GM12878 (cell line): ENCODE data around the gene TMEM181. TPM values are rescaled to one million over a fixed set of nuclear protein-coding genes. Genes with fewer than 3 reads are reported as not detected.

Experiments
- BACH1 ChIP-seq: fragments of 450-650 bp; IDR thresholded peaks from 2 replicates; pipeline ENCODE4 v1.6.1; 2017; ENCODE audit warnings: mild to moderate bottlenecking, borderline replicate concordance
- CBFB ChIP-seq: IDR thresholded peaks from 2 replicates; pipeline ENCODE4 v1.6.1; 2016; ENCODE audit warnings: antibody characterized with exemption, low read depth
- CBX5 ChIP-seq: sonication (generic); IDR thresholded peaks from 2 replicates; pipeline ENCODE4 v1.6.1; 2016; ENCODE audit warnings: low read depth, moderate library complexity, mild to moderate bottlenecking, inconsistent platforms
- CEBPZ ChIP-seq: fragments of 150-350 bp; IDR thresholded peaks from 2 replicates; pipeline ENCODE4 v1.6.1; 2016; ENCODE audit warnings: low read depth, low read length
- EP300 ChIP-seq, 2 experiments: fragments of 150-350 bp in 1 of 2; IDR thresholded peaks; 2 replicates each; pipeline ENCODE4 v1.6.1; 2011 to 2012; ENCODE audit warnings: low read depth in 2 of 2, low read length in 2 of 2, borderline replicate concordance in 1 of 2, improper control_type of control experiment in 1 of 2, inconsistent platforms in 1 of 2; ENCODE audit not compliant: control insufficient read depth in 1 of 2
- MEF2A ChIP-seq: IDR thresholded peaks from 2 replicates; pipeline ENCODE4 v1.6.1; 2011; ENCODE audit warnings: low read depth, mild to moderate bottlenecking, low read length, moderate library complexity; ENCODE audit not compliant: insufficient read depth
- MEF2B ChIP-seq: fragments of 450-650 bp; IDR thresholded peaks from 2 replicates; pipeline ENCODE4 v1.6.1; 2018; ENCODE audit warnings: mild to moderate bottlenecking, moderate library complexity; ENCODE audit not compliant: partially characterized antibody, poor library complexity, severe bottlenecking
- MTA3 ChIP-seq: IDR thresholded peaks from 2 replicates; pipeline ENCODE4 v1.6.1; 2012; ENCODE audit warnings: low read length, inconsistent platforms, borderline replicate concordance
- NFIC ChIP-seq: IDR thresholded peaks from 2 replicates; pipeline ENCODE4 v1.6.1; 2012; ENCODE audit warnings: low read depth, mild to moderate bottlenecking, inconsistent platforms, low read length, moderate library complexity
- RAD51 ChIP-seq: fragments of 450-650 bp; IDR thresholded peaks from 2 replicates; pipeline ENCODE4 v1.6.1; 2016; ENCODE audit warnings: moderate library complexity, mild to moderate bottlenecking, inconsistent platforms
- RCOR1 ChIP-seq: conservative IDR thresholded peaks from 2 replicates; pipeline ENCODE4 v1.6.1; 2012; ENCODE audit warnings: low read depth, low read length, improper control_type of control experiment
- SIN3A ChIP-seq: IDR thresholded peaks from 2 replicates; pipeline ENCODE4 v1.6.1; 2012; ENCODE audit warnings: low read depth, low read length, improper control_type of control experiment
- SIX5 ChIP-seq: IDR thresholded peaks from 2 replicates; pipeline ENCODE4 v1.6.1; 2011; ENCODE audit warnings: mild to moderate bottlenecking, low read depth, low read length, moderate library complexity; ENCODE audit not compliant: severe bottlenecking
- SMAD5 ChIP-seq: IDR thresholded peaks from 2 replicates; pipeline ENCODE4 v1.6.1; 2016; ENCODE audit warnings: antibody characterized with exemption, low read depth
- SMC3 ChIP-seq: IDR thresholded peaks from 2 replicates; pipeline ENCODE4 v1.6.1; 2011; ENCODE audit warnings: low read length, improper control_type of control experiment, borderline replicate concordance
- SUPT20H ChIP-seq: IDR thresholded peaks from 2 replicates; pipeline ENCODE4 v1.6.1; 2011; ENCODE audit warnings: low read depth, mild to moderate bottlenecking, low read length, moderate library complexity, borderline replicate concordance; ENCODE audit not compliant: control insufficient read depth
- TCF3 ChIP-seq: IDR thresholded peaks from 2 replicates; pipeline ENCODE4 v1.6.1; 2012; ENCODE audit warnings: low read depth, mild to moderate bottlenecking, low read length, borderline replicate concordance; ENCODE audit not compliant: insufficient read depth
- YBX1 ChIP-seq: fragments of 450-650 bp; IDR thresholded peaks from 2 replicates; pipeline ENCODE4 v1.6.1; 2016; ENCODE audit warnings: antibody characterized with exemption
- ZNF24 ChIP-seq: fragments of 450-650 bp; IDR thresholded peaks from 2 replicates; pipeline ENCODE4 v1.6.1; 2017; ENCODE audit warnings: antibody characterized with exemption, mild to moderate bottlenecking
- ZNF384 ChIP-seq: IDR thresholded peaks from 2 replicates; pipeline ENCODE4 v1.6.1; 2012; ENCODE audit warnings: low read depth, mild to moderate bottlenecking, low read length, improper control_type of control experiment, borderline replicate concordance
- polyA plus RNA-seq, 11 experiments: library from polyadenylated mRNA; depleted of rRNA in 4 of 11; unstranded in 6 of 11; stranded (reverse) in 5 of 11; fragments of >200 nt; fragmentation: Nextera tagmentation in 4 of 11; fragmentation: Illumina TruSeq in 1 of 11; extraction: Ambion mirVana in 4 of 11; extraction: Trizol in 1 of 11; gene quantifications; 1 replicate in 1 of 11; 2 replicates in 10 of 11; pipeline versions ENCODE4 v1.2.1 to v1.2.3, GENCODE V29; 2011 to 2016; ENCODE audit warnings: inconsistent platforms in 2 of 11, missing spikeins in 2 of 11, low read depth in 1 of 11
- total RNA-seq, 4 experiments: library from RNA; depleted of rRNA in 3 of 4; stranded (reverse); fragments of >200 nt in 3 of 4; fragmentation: Illumina TruSeq in 1 of 4; extraction: Trizol in 1 of 4; gene quantifications; 2 replicates each; pipeline versions ENCODE4 v1.2.1 to v1.2.3, GENCODE V29; 2013 to 2021
- TF ChIP-seq, protein P1 (sequence below): fragments of 450-650 bp; IDR thresholded peaks from 2 replicates; pipeline ENCODE4 v1.6.1; 2016; ENCODE audit warnings: mild to moderate bottlenecking

TMEM181 gene
- total and polyA plus RNA-seq, 10 of the 15 experiments (the other 5 are each of a cell fraction or from before 2014, with no cell fraction given): 1.5 to 7.9 (median 5.2) TPM

GRCh38 chr6:158644231-158645063 lies 84.6 kb downstream of the TMEM181 start, which contains the start of gene DYNLT1 (continued):
- TF ChIP-seq MEF2A (no peak), RAD51 (no peak), YBX1 (no peak), SIN3A (peak; percentile 71; the same call in 1 of the 2 replicates), NFIC (no peak), MTA3 (no peak), TCF3 (0 out of 2 replicates have a peak, but pooled peaks have one; percentile 31), EP300 (IDR thresholded peaks at IDR 0.05; ENCODE audit: borderline replicate concordance in 1 of 2, control insufficient read depth in 1 of 2, low read depth in 2 of 2, low read length in 2 of 2) (no peak), CBX5 (no peak), SMAD5 (peak; percentile 84), SUPT20H (no peak), SMC3 (no peak), ZNF24 (no peak), ZNF384 (no peak), CEBPZ (no peak), RCOR1 (no peak), CBFB (0 out of 2 replicates have a peak, but pooled peaks have one; percentile 17), BACH1 (0 out of 2 replicates have a peak, but pooled peaks have one; percentile 31), SIX5 (no peak), MEF2B (no peak)
- TF ChIP-seq, protein P1, sequence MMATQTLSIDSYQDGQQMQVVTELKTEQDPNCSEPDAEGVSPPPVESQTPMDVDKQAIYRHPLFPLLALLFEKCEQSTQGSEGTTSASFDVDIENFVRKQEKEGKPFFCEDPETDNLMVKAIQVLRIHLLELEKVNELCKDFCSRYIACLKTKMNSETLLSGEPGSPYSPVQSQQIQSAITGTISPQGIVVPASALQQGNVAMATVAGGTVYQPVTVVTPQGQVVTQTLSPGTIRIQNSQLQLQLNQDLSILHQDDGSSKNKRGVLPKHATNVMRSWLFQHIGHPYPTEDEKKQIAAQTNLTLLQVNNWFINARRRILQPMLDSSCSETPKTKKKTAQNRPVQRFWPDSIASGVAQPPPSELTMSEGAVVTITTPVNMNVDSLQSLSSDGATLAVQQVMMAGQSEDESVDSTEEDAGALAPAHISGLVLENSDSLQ: no peak; the same call in 1 of the 2 replicates
